ENCODE measurements around the gene TGOLN2.

The TGOLN2 gene

GRCh38 chr2:85275984-85276540 lies 51.7 kb downstream of the TGOLN2 start:
- H3K36me3 ChIP-seq, result no peaks in the 10 kb centered on the region
- no peaks in the 10 kb centered on the region for H3K4me1 ChIP-seq
- H3K9me3 ChIP-seq, result no peaks in the 10 kb centered on the region
- no peak for DNase-seq
- H3K27me3 ChIP-seq, result no peaks in the 10 kb centered on the region
- H3K4me3 ChIP-seq (ENCODE audit: low read depth, low read length), result no peak overlapping the region
- no peak for TF ChIP-seq CTCF (IDR thresholded peaks at IDR 0.05; ENCODE audit: low read depth, low read length)

GRCh38 chr2:85273738-85274731 lies 53.8 kb downstream of the TGOLN2 start:
- H3K9me3 ChIP-seq, result no peaks in the 10 kb centered on the region
- no peak overlapping the region for H3K4me3 ChIP-seq (ENCODE audit: low read depth, low read length)
- DNase-seq, result peak; percentile 65
- H3K36me3 ChIP-seq, result no peaks in the 10 kb centered on the region
- H3K4me1 ChIP-seq, result no peaks in the 10 kb centered on the region
- no peaks in the 10 kb centered on the region for H3K27me3 ChIP-seq
- no peak for TF ChIP-seq CTCF (IDR thresholded peaks at IDR 0.05; ENCODE audit: low read depth, low read length)

- H3K36me3 ChIP-seq, result no peaks in the 10 kb centered on the region
- H3K27me3 ChIP-seq, result no peaks in the 10 kb centered on the region
- no peak for TF ChIP-seq CTCF (IDR thresholded peaks at IDR 0.05; ENCODE audit: low read depth, low read length)
- no peaks in the 10 kb centered on the region for H3K4me1 ChIP-seq
- H3K9me3 ChIP-seq, result no peaks in the 10 kb centered on the region
- H3K4me3 ChIP-seq (ENCODE audit: low read depth, low read length), result no peak overlapping the region
- DNase-seq, result no peak
Observed at GRCh38 chr2:85272357-85272756, 55.4 kb downstream of the TGOLN2 start.

GRCh38 chr2:85269959-85270358 lies 57.8 kb downstream of the TGOLN2 start:
- Histone ChIP-seq H3K4me1 (no peaks in the 10 kb centered on the region), H3K27me3 (no peaks in the 10 kb centered on the region), H3K9me3 (no peaks in the 10 kb centered on the region), H3K36me3 (no peaks in the 10 kb centered on the region), H3K4me3 (ENCODE audit: low read depth, low read length) (no peak overlapping the region)
- no peak for TF ChIP-seq CTCF (IDR thresholded peaks at IDR 0.05; ENCODE audit: low read depth, low read length)
- DNase-seq, result no peak
